Breast epithelium (tissue), 4 donors: Measurements from ENCODE around the gene RBP5. TPM values are rescaled to one million over a fixed set of nuclear protein-coding genes. Genes with fewer than 3 reads are reported as not detected.
A peak's percentile ranks its signal among the peaks of the same experiment; 100 is the strongest.

Source experiments
- DNase-seq, 2 donors: peaks; one replicate each; pipeline ENCODE4 v3.0.0-alpha.2; 2019; ENCODE audit warnings: low spot score in 2 of 2
- H3K27ac ChIP-seq, 2 donors: fragments of 200-600 bp; sonication (generic) in 1 of 2; one replicate each; pipeline ENCODE4 v1.5.1; 2016 to 2019; ENCODE audit warnings: mild to moderate bottlenecking in 1 of 2
- H3K27me3 ChIP-seq, 2 donors: fragments of 200-600 bp; sonication (generic) in 1 of 2; one replicate each; pipeline versions ENCODE4 v1.5.1 to v1.6.0; 2017 to 2019; ENCODE audit warnings: control low read depth in 1 of 2, mild to moderate bottlenecking in 1 of 2
- H3K36me3 ChIP-seq: fragments of 200-600 bp; one replicate; pipeline ENCODE4 v1.5.1; 2019
- H3K4me1 ChIP-seq, 2 donors: fragments of 200-600 bp; sonication (generic); one replicate each; pipeline ENCODE4 v1.5.1; 2016 to 2019; ENCODE audit warnings: control low read depth in 1 of 2
- H3K4me3 ChIP-seq, 3 donors: fragments of 200-600 bp; sonication (generic); 1 replicate in 2 of 3; 2 replicates in 1 of 3; pipeline ENCODE4 v1.5.1; 2016 to 2019; ENCODE audit warnings: mild to moderate bottlenecking in 3 of 3, moderate library complexity in 2 of 3
- H3K9me3 ChIP-seq, 2 donors: fragments of 200-600 bp; sonication (generic) in 1 of 2; one replicate each; pipeline ENCODE4 v1.5.1; 2016 to 2019; ENCODE audit warnings: control low read depth in 1 of 2
- CTCF ChIP-seq, 3 donors: fragments of 450-650 bp; IDR thresholded peaks; one replicate each; pipeline ENCODE4 v1.5.1; 2016 to 2017; ENCODE audit warnings: antibody characterized with exemption in 3 of 3, mild to moderate bottlenecking in 3 of 3, moderate library complexity in 3 of 3
- POLR2A ChIP-seq: fragments of 450-650 bp; IDR thresholded peaks from one replicate; pipeline ENCODE4 v1.6.1; 2016; ENCODE audit warnings: antibody characterized with exemption, mild to moderate bottlenecking, moderate library complexity
- POLR2AphosphoS5 ChIP-seq, 3 donors: sonication (generic); formaldehyde crosslinking; IDR thresholded peaks; one replicate each; pipeline ENCODE4 v1.6.1; 2017; ENCODE audit warnings: antibody characterized with exemption in 3 of 3
- intact Hi-C: fragments of 100-400 bp; cut with DNase I; formaldehyde crosslinking; loops from one replicate; pipeline ENCODE4 v1.15.1; 2023; ENCODE audit warnings: low total_unique reads
- total RNA-seq, 3 donors: library from RNA; depleted of rRNA; stranded (reverse); fragments of >200 nt; gene quantifications; one replicate each; pipeline ENCODE4 v1.1.0, GENCODE V29; 2016

The RBP5 gene
- total RNA-seq, 3 donors from 2014 or later = 1.1 to 3.3 (median 2.9) TPM

- Histone ChIP-seq H3K36me3 (peaks cover 5% of the 10 kb centered on the region), H3K4me1 (peaks cover 8 to 14% of the 10 kb centered on the region in 2 donors), H3K4me3 (no peak overlapping the region), H3K9me3 (no peaks in the 10 kb centered on the region), H3K27ac (no peak overlapping the region), H3K27me3 (no peaks in the 10 kb centered on the region)
- intact Hi-C loops = no loop called here
- DNase-seq = no peak
- TF ChIP-seq POLR2A = no peak
- no peak for TF ChIP-seq CTCF (IDR thresholded peaks at IDR 0.05)
- no peak for TF ChIP-seq POLR2AphosphoS5 (IDR thresholded peaks at IDR 0.05)
Measured at GRCh38 chr12:7154042-7154441, 25.4 kb upstream of the RBP5 start.

- TF ChIP-seq CTCF (IDR thresholded peaks at IDR 0.05) = no peak
- no peak for TF ChIP-seq POLR2AphosphoS5 (IDR thresholded peaks at IDR 0.05)
- no peak for TF ChIP-seq POLR2A
- intact Hi-C loops = no loop called here
- Histone ChIP-seq H3K36me3 (peaks cover 5% of the 10 kb centered on the region), H3K27me3 (no peaks in the 10 kb centered on the region), H3K4me3 (no peak overlapping the region), H3K4me1 (peaks cover 8 to 14% of the 10 kb centered on the region in 2 donors), H3K9me3 (no peaks in the 10 kb centered on the region), H3K27ac (peak overlapping the region in 1 of 2 donors; percentile 51)
- DNase-seq = no peak
Measured at GRCh38 chr12:7152818-7153217, 24.1 kb upstream of the RBP5 start.

GRCh38 chr12:7151532-7151931 lies 22.8 kb upstream of the RBP5 start:
- TF ChIP-seq POLR2A (no peak), POLR2AphosphoS5 (IDR thresholded peaks at IDR 0.05) (no peak), CTCF (IDR thresholded peaks at IDR 0.05) (no peak)
- no peak for DNase-seq
- no peak overlapping the region for H3K4me3 ChIP-seq
- peak overlapping the region in 1 of 2 donors; percentile 72 for H3K27ac ChIP-seq
- intact Hi-C loops = no loop called here
- peaks cover 8 to 14% of the 10 kb centered on the region in 2 donors for H3K4me1 ChIP-seq
- H3K27me3 ChIP-seq = no peaks in the 10 kb centered on the region
- no peaks in the 10 kb centered on the region for H3K9me3 ChIP-seq
- peaks cover 5% of the 10 kb centered on the region for H3K36me3 ChIP-seq

GRCh38 chr12:7150841-7151240 lies 22.2 kb upstream of the RBP5 start:
- intact Hi-C loops = no loop called here
- no peaks in the 10 kb centered on the region for H3K9me3 ChIP-seq
- TF ChIP-seq POLR2AphosphoS5 (IDR thresholded peaks at IDR 0.05) (no peak), POLR2A (no peak)
- H3K27me3 ChIP-seq = no peaks in the 10 kb centered on the region
- no peak for DNase-seq
- peaks cover 3 to 11% of the 10 kb centered on the region in 2 donors for H3K4me1 ChIP-seq
- peaks cover 5% of the 10 kb centered on the region for H3K36me3 ChIP-seq
- peak overlapping the region in 1 of 2 donors; percentile 72 for H3K27ac ChIP-seq
- H3K4me3 ChIP-seq = no peak overlapping the region

- TF ChIP-seq POLR2A (no peak), POLR2AphosphoS5 (IDR thresholded peaks at IDR 0.05) (no peak), CTCF (IDR thresholded peaks at IDR 0.05) (no peak)
- H3K36me3 ChIP-seq = peaks cover 5% of the 10 kb centered on the region
- intact Hi-C loops = no loop called here
- no peak overlapping the region for H3K4me3 ChIP-seq
- no peaks in the 10 kb centered on the region for H3K27me3 ChIP-seq
- peaks cover 0 to 6% of the 10 kb centered on the region in 2 donors for H3K4me1 ChIP-seq
- no peaks in the 10 kb centered on the region for H3K9me3 ChIP-seq
- no peak for DNase-seq
- peak overlapping the region in 1 of 2 donors; percentile 72 for H3K27ac ChIP-seq
Measured at GRCh38 chr12:7150356-7150755, 21.7 kb upstream of the RBP5 start.

GRCh38 chr12:7146906-7147305 lies 18.2 kb upstream of the RBP5 start:
- Histone ChIP-seq H3K4me1 (no peaks in the 10 kb centered on the region), H3K4me3 (no peak overlapping the region), H3K27ac (no peak overlapping the region), H3K36me3 (peaks cover 5% of the 10 kb centered on the region), H3K27me3 (no peaks in the 10 kb centered on the region), H3K9me3 (no peaks in the 10 kb centered on the region)
- DNase-seq = no peak
- TF ChIP-seq CTCF (IDR thresholded peaks at IDR 0.05) (no peak), POLR2AphosphoS5 (IDR thresholded peaks at IDR 0.05) (no peak), POLR2A (no peak)
- intact Hi-C loops = no loop called here
